Measurements from ENCODE around the gene HOXC4.
A peak's percentile ranks its signal among the peaks of the same experiment; 100 is the strongest.

Gene HOXC4

GRCh38 chr12:54029529-54030441 lies 23.9 kb upstream of the HOXC4 start:
- no peak for DNase-seq

GRCh38 chr12:54030442-54030801 lies 23.2 kb upstream of the HOXC4 start:
- no peak for DNase-seq

GRCh38 chr12:54030889-54031471 lies 22.7 kb upstream of the HOXC4 start:
- DNase-seq, result no peak

- no peak for DNase-seq
These were observed 22.2 kb upstream of the HOXC4 start for GRCh38 chr12:54031480-54031879.

- DNase-seq, result no peak
These were observed 21.5 kb upstream of the HOXC4 start for GRCh38 chr12:54032086-54032619.

GRCh38 chr12:54032627-54033100 lies 21.0 kb upstream of the HOXC4 start, which contains the start of gene HOXC5:
Gene HOXC5 (plus strand): TSS chr12:54033050. CDS start chr12:54033123, 73 bp downstream.
- DNase-seq, result peak; percentile 44

GRCh38 chr12:54033106-54033979 lies 20.3 kb upstream of the HOXC4 start:
- DNase-seq, result no peak

- no peak for DNase-seq
These were observed 19.5 kb upstream of the HOXC4 start for GRCh38 chr12:54033980-54034784.

GRCh38 chr12:54034785-54035310 lies 18.8 kb upstream of the HOXC4 start:
- no peak for DNase-seq

GRCh38 chr12:54035568-54036264 lies 17.9 kb upstream of the HOXC4 start:
- no peak for DNase-seq

GRCh38 chr12:54036620-54037359 lies 16.8 kb upstream of the HOXC4 start:
- DNase-seq, result no peak

GRCh38 chr12:54037360-54038283 lies 16.0 kb upstream of the HOXC4 start:
- no peak for DNase-seq

GRCh38 chr12:54038284-54038870 lies 15.3 kb upstream of the HOXC4 start:
- no peak for DNase-seq

- DNase-seq, result no peak
These were observed 14.7 kb upstream of the HOXC4 start for GRCh38 chr12:54038871-54039414.

GRCh38 chr12:54039417-54040147 lies 14.1 kb upstream of the HOXC4 start:
- no peak for DNase-seq

- DNase-seq, result no peak
These were observed 13.5 kb upstream of the HOXC4 start for GRCh38 chr12:54040148-54040494.

GRCh38 chr12:54040648-54041047 lies 13.0 kb upstream of the HOXC4 start:
- DNase-seq, result no peak
